CD1c-positive myeloid dendritic cell (primary cell): ENCODE results near the gene BCAT1.

Source experiments
- DNase-seq: peaks from one replicate; pipeline ENCODE4 v3.0.0-alpha.2; 2016; ENCODE audit errors: extremely low spot score

The BCAT1 gene, protein sequence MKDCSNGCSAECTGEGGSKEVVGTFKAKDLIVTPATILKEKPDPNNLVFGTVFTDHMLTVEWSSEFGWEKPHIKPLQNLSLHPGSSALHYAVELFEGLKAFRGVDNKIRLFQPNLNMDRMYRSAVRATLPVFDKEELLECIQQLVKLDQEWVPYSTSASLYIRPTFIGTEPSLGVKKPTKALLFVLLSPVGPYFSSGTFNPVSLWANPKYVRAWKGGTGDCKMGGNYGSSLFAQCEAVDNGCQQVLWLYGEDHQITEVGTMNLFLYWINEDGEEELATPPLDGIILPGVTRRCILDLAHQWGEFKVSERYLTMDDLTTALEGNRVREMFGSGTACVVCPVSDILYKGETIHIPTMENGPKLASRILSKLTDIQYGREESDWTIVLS

DNA sequence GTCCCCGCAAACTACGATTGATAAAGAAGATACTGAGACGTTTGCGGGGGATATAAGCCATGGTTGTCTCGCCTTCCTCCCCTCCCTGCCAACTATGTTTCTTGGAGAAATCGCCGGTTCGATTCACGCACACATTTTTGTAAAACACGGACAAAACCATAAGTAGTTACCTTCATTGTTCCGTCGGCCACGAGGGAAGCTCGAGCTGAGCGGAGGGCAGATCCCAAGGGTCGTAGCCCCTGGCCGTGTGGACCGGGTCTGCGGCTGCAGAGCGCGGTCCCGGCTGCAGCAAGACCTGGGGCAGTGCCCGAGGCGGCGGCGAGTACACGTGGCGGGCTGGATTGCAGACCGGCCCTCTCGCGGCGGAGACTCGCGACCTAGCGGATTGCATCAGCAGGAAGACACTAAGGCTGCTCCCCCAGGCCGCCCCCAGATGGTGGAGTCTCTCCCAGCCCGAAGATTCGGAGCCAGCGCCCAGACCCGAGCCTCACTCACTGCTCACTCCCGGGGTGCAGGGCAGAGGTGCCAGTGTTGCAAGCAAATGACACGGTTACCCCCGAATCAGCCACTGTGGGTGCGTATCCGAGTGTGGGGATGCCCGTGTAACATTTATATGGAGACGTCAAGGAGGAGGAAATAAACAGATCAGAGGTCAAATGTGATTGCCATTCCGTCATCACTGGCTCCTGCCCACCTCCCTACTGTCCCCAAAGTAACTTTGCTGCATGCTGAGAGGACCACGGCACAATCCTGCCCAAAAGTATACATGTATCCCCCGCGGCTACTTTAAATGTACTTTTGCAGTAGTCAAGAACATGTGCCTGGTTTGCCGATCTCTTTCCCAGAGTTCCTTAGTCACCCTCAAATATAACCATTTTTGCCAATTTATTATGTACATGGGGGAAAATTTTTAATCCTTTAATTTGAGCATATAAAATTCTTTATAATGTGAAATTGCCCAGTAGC, at the start of gene BCAT1:
TSS of gene BCAT1 (minus strand) at position 345 of the 966 bp plus-strand sequence. CDS start at position 176, 169 bp downstream.
- peak; percentile 68 for DNase-seq

GRCh38 chr12:24997970-24998582, 49.2 kb upstream of the BCAT1 start:
- peak; percentile 9 for DNase-seq

GRCh38 chr12:24997496-24997895, 48.6 kb upstream of the BCAT1 start:
- no peak for DNase-seq

- DNase-seq, result no peak
Observed at GRCh38 chr12:24996820-24997219, 47.9 kb upstream of the BCAT1 start.

DNA sequence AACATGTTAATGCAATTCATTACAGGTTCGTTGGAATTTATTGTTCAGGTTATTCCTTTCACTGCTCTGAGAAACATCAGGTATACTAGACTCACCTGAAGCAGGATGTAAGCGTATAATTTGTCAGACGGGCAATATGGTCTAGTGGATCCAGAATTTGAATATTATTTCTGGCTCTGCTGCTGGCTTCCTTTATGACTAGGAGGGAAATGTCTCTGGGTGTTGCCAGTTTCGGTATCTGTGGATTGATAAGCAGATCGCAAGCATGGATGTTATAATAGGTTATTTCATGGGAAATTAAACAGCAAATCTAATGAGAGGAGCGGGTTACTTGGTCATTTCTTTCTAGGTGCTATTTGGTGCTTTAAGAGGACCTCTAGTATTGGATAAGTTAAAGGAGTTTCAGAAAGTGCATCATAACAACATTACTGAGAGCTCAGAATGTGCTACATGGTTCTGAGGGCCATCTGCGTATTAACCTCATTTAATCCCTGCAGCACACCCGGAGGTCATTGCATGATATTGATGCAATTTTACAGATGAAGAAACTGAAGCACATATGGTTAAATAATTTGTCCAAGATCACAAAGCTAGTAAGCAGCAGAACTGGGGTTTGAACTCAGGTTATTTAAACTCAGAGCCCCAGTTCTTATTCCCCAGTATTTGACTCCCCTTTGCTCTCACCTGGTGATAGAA, 47.3 kb upstream of the BCAT1 start:
- DNase-seq, result no peak

GRCh38 chr12:24993793-24994192, 44.9 kb upstream of the BCAT1 start:
- no peak for DNase-seq

- DNase-seq, result peak; percentile 86
Observed at GRCh38 chr12:24991209-24992049, 42.5 kb upstream of the BCAT1 start.

DNA sequence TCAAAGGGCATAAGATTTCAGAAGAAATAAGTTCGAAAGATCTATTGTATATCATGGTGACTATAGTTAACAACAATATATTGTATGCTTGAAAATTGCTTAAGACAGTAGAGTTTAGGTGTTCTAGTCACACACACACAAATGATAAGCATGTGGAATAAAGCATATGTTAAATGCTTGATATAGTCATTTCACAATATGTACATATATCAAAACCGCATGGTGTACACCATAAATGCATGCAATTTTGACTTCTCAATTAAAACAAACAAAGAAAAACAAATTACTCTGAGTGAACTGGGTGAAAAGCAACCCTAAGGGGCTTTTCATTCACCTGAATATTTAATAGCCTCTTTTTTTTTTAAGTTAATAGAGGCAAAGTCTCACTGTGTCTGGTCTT, 40.3 kb upstream of the BCAT1 start:
- DNase-seq, result no peak

- DNase-seq, result no peak
Observed at GRCh38 chr12:24982250-24982649, 33.3 kb upstream of the BCAT1 start.

- DNase-seq, result no peak
Observed at GRCh38 chr12:24979976-24980730, 31.3 kb upstream of the BCAT1 start.

GRCh38 chr12:24979329-24979728, 30.4 kb upstream of the BCAT1 start:
- DNase-seq, result peak; percentile 63

GRCh38 chr12:24977711-24978110, 28.8 kb upstream of the BCAT1 start:
- no peak for DNase-seq

DNA sequence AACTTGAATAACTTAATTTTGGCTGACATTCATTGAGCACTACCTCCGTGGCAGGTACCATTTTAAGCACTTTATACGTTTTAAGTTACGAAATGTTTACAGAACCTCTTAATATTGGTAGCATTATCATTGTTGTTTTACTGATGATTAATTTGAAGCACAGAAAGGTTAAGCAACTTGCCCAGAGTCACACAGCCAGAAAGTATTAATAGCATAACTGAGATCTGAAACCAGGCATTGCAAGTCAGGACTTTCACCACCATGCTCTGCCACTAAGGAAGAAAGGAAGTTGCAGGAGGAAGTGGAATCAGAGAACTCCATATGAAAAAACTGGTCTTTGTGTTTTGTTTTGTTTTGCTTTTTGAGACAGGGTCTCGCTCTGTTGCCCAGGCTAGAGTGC, 28.2 kb upstream of the BCAT1 start:
- DNase-seq, result peak; percentile 67

DNA sequence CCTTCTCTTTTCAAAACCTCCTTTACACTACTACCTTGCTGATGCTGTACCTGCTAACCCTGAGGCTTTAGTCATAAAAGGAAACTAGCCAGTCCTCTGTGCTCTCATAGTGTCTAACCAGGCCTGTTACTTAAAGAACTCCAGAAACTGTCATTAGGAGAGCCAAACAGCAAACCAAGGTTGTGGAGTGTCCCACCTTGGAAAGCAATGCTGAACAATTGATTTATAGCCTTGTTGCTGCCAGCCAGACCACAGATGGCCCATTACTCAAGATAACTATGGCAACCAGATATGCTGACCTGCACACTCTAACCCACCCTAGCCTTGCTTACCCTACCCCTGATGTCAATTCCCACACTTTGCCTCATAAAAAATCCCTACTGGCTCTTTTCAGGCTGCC, 26.5 kb upstream of the BCAT1 start:
- no peak for DNase-seq

DNA sequence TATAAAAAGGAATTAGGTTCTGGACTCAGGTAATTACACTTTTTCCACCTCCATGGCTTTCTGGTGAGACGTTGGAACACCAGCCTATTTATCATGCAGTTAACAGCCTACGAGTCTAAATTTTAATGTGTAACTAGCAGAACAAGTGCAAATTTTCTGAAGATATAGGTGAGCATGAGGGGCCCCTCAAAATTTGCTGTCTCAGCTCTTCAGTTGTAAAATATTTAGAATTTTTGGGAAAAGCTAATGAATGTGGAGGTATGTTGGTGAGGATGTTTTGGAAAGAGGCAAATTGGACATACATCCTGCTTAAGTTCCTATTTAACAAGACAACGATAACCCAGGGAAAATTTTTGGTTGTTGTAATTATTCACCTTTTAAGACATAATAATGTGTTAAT, 25.3 kb upstream of the BCAT1 start:
- no peak for DNase-seq

GRCh38 chr12:24972078-24972477, 23.2 kb upstream of the BCAT1 start:
- no peak for DNase-seq

DNA sequence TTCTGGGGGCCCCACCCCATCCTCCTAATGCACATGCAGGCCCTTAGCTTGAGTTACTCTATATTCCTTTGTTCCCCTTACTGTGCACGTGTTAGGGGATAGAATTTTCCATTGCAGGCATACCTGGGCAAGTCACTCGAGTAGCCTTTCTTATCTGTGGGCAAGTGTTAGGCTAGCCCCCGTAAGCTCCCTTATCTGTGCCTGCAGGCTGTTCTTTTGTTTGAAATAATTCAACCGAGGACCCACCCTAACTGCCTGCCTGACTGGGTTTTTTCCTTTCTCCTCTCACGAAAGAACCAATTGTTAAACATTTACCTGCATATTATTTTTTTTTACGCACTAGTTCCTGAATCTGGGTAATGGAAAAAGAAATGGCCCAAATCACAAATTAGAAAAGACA, 21.3 kb upstream of the BCAT1 start:
- DNase-seq, result no peak

- DNase-seq, result peak; percentile 64
Observed at GRCh38 chr12:24966951-24967564, 18.2 kb upstream of the BCAT1 start.

DNA sequence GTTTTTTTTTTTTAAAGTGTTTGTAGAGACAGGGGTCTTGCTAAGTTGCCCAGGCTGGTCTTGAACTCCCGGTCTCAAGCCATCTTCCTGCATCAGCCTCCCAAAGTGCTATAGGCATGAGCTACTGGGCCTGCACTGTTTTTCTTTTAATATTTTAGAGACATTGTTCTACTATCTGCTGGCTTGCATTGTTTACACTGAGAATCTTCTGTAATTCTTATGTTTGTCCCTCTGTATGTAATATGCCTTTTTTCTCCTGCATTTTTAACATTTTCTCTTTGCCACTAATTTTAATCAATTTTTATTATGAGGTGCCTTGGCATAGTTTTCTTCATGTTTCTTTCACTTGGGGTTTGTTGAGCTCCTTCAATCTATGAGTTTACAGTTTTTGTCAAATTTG, 15.4 kb upstream of the BCAT1 start:
- DNase-seq, result no peak
